Measurements from ENCODE around the gene AP3M1.

Gene AP3M1

GRCh38 chr10:74097776-74098175 lies 52.9 kb downstream of the AP3M1 start:
- Histone ChIP-seq H3K27ac (ENCODE audit: insufficient read depth in 1 of 2, low read depth in 1 of 2, low read length in 2 of 2, poor library complexity in 1 of 2, severe bottlenecking in 2 of 2) (no peak overlapping the region), H3K36me3 (ENCODE audit: control insufficient read depth in 4 of 4, insufficient read depth in 4 of 4, low read length in 3 of 4) (peaks cover 12 to 69% (median 46%) of the 10 kb centered on the region in 4 experiments), H3K9me3 (ENCODE audit: control extremely low read depth in 1 of 5, control insufficient read depth in 4 of 5, insufficient read depth in 2 of 5, low read depth in 1 of 5, low read length in 4 of 5) (no peaks in the 10 kb centered on the region), H3K4me3 (ENCODE audit: control insufficient read depth in 1 of 7, extremely low read depth in 1 of 7, insufficient read depth in 4 of 7, low read depth in 2 of 7, low read length in 6 of 7) (no peak overlapping the region), H3K4me1 (ENCODE audit: control extremely low read depth in 1 of 4, control insufficient read depth in 4 of 4, insufficient read depth in 4 of 4, low read length in 3 of 4) (no peaks in the 10 kb centered on the region), H3K27me3 (replicated peaks in 2 of 5; ENCODE audit: control insufficient read depth in 4 of 5, insufficient read depth in 5 of 5, low read length in 4 of 5) (no peaks in the 10 kb centered on the region)
- DNase-seq = no peak
- 97% methylated on average over 5 of the region's 9 CpGs for WGBS (ENCODE audit: insufficient coverage)
- POLR2A ChIA-PET = no interaction called here
- CTCF ChIA-PET = interaction anchor here (0.9 to 1.7 kb wide), 3 partner anchors 9 to 105 kb away, joined by 3 to 6 read pairs (median 3); no protein-coding TSS in a partner anchor

DNA sequence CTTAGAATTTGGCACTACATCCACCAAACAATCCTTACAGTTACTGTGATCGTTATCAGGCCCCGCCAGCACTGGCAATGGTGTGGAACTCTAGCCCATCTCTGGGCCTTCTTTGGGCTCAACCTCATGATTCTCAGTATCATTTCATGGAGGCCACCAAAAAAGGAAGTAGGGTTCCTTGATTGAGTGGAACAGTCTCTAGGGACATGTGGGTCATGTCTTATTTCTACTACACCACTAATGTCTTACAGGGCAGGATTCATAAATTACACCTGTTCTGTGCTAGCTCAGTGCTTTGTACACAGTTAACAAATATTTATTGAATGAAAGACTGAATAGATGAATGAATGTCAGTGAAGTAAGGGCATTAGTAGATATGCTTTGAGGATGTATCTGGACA lies 53.9 kb downstream of the AP3M1 start:
- Histone ChIP-seq H3K27ac (ENCODE audit: insufficient read depth in 1 of 2, low read depth in 1 of 2, low read length in 2 of 2, poor library complexity in 1 of 2, severe bottlenecking in 2 of 2) (no peak overlapping the region), H3K36me3 (ENCODE audit: control insufficient read depth in 4 of 4, insufficient read depth in 4 of 4, low read length in 3 of 4) (peaks cover 14 to 74% (median 52%) of the 10 kb centered on the region in 4 experiments), H3K4me1 (ENCODE audit: control extremely low read depth in 1 of 4, control insufficient read depth in 4 of 4, insufficient read depth in 4 of 4, low read length in 3 of 4) (no peaks in the 10 kb centered on the region), H3K27me3 (replicated peaks in 2 of 5; ENCODE audit: control insufficient read depth in 4 of 5, insufficient read depth in 5 of 5, low read length in 4 of 5) (no peaks in the 10 kb centered on the region), H3K4me3 (ENCODE audit: control insufficient read depth in 1 of 7, extremely low read depth in 1 of 7, insufficient read depth in 4 of 7, low read depth in 2 of 7, low read length in 6 of 7) (no peak overlapping the region), H3K9me3 (ENCODE audit: control extremely low read depth in 1 of 5, control insufficient read depth in 4 of 5, insufficient read depth in 2 of 5, low read depth in 1 of 5, low read length in 4 of 5) (no peaks in the 10 kb centered on the region)
- ChIA-PET CTCF (interaction anchor here (0.9 to 1.4 kb wide), 2 partner anchors 20 to 217 kb away, joined by 3 read pairs; no protein-coding TSS in a partner anchor), POLR2A (no interaction called here)
- no peak for DNase-seq
- WGBS (ENCODE audit: insufficient coverage) = 100% methylated on average over 1 of the region's 2 CpGs

DNA sequence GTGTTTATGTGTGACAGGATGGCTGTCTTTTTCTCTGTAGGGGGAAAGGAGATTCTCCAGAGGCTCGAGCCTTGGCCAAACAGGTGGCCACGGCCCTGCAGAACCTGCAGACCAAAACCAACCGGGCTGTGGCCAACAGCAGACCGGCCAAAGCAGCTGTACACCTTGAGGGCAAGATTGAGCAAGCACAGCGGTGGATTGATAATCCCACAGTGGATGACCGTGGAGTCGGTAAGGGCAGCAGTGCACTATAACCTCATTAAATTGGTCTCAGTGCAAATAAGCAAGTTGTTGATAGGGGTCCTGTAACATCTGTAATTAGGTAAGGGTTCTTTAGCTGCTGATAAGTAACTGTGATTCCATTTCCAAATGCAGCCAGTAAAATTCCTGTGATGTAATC lies 56.4 kb downstream of the AP3M1 start:
- Histone ChIP-seq H3K9me3 (ENCODE audit: control extremely low read depth in 1 of 5, control insufficient read depth in 4 of 5, insufficient read depth in 2 of 5, low read depth in 1 of 5, low read length in 4 of 5) (no peaks in the 10 kb centered on the region), H3K36me3 (ENCODE audit: control insufficient read depth in 4 of 4, insufficient read depth in 4 of 4, low read length in 3 of 4) (peaks cover 18 to 66% (median 41%) of the 10 kb centered on the region in 4 experiments), H3K4me3 (ENCODE audit: control insufficient read depth in 1 of 7, extremely low read depth in 1 of 7, insufficient read depth in 4 of 7, low read depth in 2 of 7, low read length in 6 of 7) (no peak overlapping the region), H3K4me1 (ENCODE audit: control extremely low read depth in 1 of 4, control insufficient read depth in 4 of 4, insufficient read depth in 4 of 4, low read length in 3 of 4) (no peaks in the 10 kb centered on the region), H3K27me3 (replicated peaks in 2 of 5; ENCODE audit: control insufficient read depth in 4 of 5, insufficient read depth in 5 of 5, low read length in 4 of 5) (no peaks in the 10 kb centered on the region), H3K27ac (ENCODE audit: insufficient read depth in 1 of 2, low read depth in 1 of 2, low read length in 2 of 2, poor library complexity in 1 of 2, severe bottlenecking in 2 of 2) (no peak overlapping the region)
- POLR2A ChIA-PET = no interaction called here
- WGBS (ENCODE audit: insufficient coverage) = 100% methylated on average over 7 of the region's 7 CpGs
- DNase-seq = no peak
- CTCF ChIA-PET = interaction anchor here (1.0 to 2.0 kb wide), 7 partner anchors 8 to 215 kb away, joined by 3 to 6 read pairs (median 3); no protein-coding TSS in a partner anchor

- H3K27ac ChIP-seq (ENCODE audit: insufficient read depth in 1 of 2, low read depth in 1 of 2, low read length in 2 of 2, poor library complexity in 1 of 2, severe bottlenecking in 2 of 2) = no peak overlapping the region
- H3K4me1 ChIP-seq (ENCODE audit: control extremely low read depth in 1 of 4, control insufficient read depth in 4 of 4, insufficient read depth in 4 of 4, low read length in 3 of 4) = no peaks in the 10 kb centered on the region
- POLR2A ChIA-PET = no interaction called here
- no peaks in the 10 kb centered on the region for H3K9me3 ChIP-seq (ENCODE audit: control extremely low read depth in 1 of 5, control insufficient read depth in 4 of 5, insufficient read depth in 2 of 5, low read depth in 1 of 5, low read length in 4 of 5)
- H3K27me3 ChIP-seq (replicated peaks in 2 of 5; ENCODE audit: control insufficient read depth in 4 of 5, insufficient read depth in 5 of 5, low read length in 4 of 5) = no peaks in the 10 kb centered on the region
- peak in 1 of 3 donors; percentile 11 for DNase-seq
- CTCF ChIA-PET = interaction anchor here (1.0 to 2.0 kb wide), 7 partner anchors 9 to 214 kb away, joined by 3 to 6 read pairs (median 3); no protein-coding TSS in a partner anchor
- peaks cover 18 to 64% (median 41%) of the 10 kb centered on the region in 4 experiments for H3K36me3 ChIP-seq (ENCODE audit: control insufficient read depth in 4 of 4, insufficient read depth in 4 of 4, low read length in 3 of 4)
- no CpG with 5 or more reads among the region's 4 CpGs for WGBS (ENCODE audit: insufficient coverage)
- no peak overlapping the region for H3K4me3 ChIP-seq (ENCODE audit: control insufficient read depth in 1 of 7, extremely low read depth in 1 of 7, insufficient read depth in 4 of 7, low read depth in 2 of 7, low read length in 6 of 7)
These were observed 57.0 kb downstream of the AP3M1 start for GRCh38 chr10:74093530-74094164.

GRCh38 chr10:74092372-74092771 lies 58.3 kb downstream of the AP3M1 start:
- DNase-seq = no peak
- Histone ChIP-seq H3K27ac (ENCODE audit: insufficient read depth in 1 of 2, low read depth in 1 of 2, low read length in 2 of 2, poor library complexity in 1 of 2, severe bottlenecking in 2 of 2) (no peak overlapping the region), H3K27me3 (replicated peaks in 2 of 5; ENCODE audit: control insufficient read depth in 4 of 5, insufficient read depth in 5 of 5, low read length in 4 of 5) (no peaks in the 10 kb centered on the region), H3K4me1 (ENCODE audit: control extremely low read depth in 1 of 4, control insufficient read depth in 4 of 4, insufficient read depth in 4 of 4, low read length in 3 of 4) (no peaks in the 10 kb centered on the region), H3K9me3 (ENCODE audit: control extremely low read depth in 1 of 5, control insufficient read depth in 4 of 5, insufficient read depth in 2 of 5, low read depth in 1 of 5, low read length in 4 of 5) (no peaks in the 10 kb centered on the region), H3K36me3 (ENCODE audit: control insufficient read depth in 4 of 4, insufficient read depth in 4 of 4, low read length in 3 of 4) (peaks cover 16 to 53% (median 35%) of the 10 kb centered on the region in 4 experiments), H3K4me3 (ENCODE audit: control insufficient read depth in 1 of 7, extremely low read depth in 1 of 7, insufficient read depth in 4 of 7, low read depth in 2 of 7, low read length in 6 of 7) (no peak overlapping the region)
- ChIA-PET POLR2A (no interaction called here), CTCF (interaction anchor here (1.1 to 2.9 kb wide), 3 partner anchors 11 to 213 kb away, joined by 5 to 9 read pairs (median 6); no protein-coding TSS in a partner anchor)
- WGBS (ENCODE audit: insufficient coverage) = 100% methylated on average over 1 of the region's 3 CpGs

DNA sequence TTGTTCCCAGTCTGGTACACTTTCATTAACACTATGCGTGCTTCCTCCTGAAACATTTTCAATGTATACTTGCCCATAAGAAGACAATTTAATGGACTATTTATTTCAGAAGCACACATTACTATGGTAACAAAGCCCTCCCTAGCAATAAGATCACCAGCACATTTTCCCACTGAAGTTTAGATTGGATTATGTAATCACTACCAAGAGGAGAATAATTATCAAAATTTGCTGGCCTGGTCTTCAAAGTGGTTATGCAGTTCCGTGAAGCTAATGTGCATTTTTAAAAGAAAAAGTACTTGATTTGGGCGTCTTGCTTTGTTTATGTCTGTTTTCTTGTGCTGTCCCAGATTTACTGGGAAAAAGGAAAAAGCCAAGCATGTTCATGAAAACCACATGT lies 61.9 kb downstream of the AP3M1 start:
- Histone ChIP-seq H3K36me3 (ENCODE audit: control insufficient read depth in 4 of 4, insufficient read depth in 4 of 4, low read length in 3 of 4) (peaks cover 8 to 33% (median 26%) of the 10 kb centered on the region in 4 experiments), H3K27ac (ENCODE audit: insufficient read depth in 1 of 2, low read depth in 1 of 2, low read length in 2 of 2, poor library complexity in 1 of 2, severe bottlenecking in 2 of 2) (no peak overlapping the region), H3K9me3 (ENCODE audit: control extremely low read depth in 1 of 5, control insufficient read depth in 4 of 5, insufficient read depth in 2 of 5, low read depth in 1 of 5, low read length in 4 of 5) (no peaks in the 10 kb centered on the region), H3K27me3 (replicated peaks in 2 of 5; ENCODE audit: control insufficient read depth in 4 of 5, insufficient read depth in 5 of 5, low read length in 4 of 5) (no peaks in the 10 kb centered on the region), H3K4me3 (ENCODE audit: control insufficient read depth in 1 of 7, extremely low read depth in 1 of 7, insufficient read depth in 4 of 7, low read depth in 2 of 7, low read length in 6 of 7) (no peak overlapping the region), H3K4me1 (ENCODE audit: control extremely low read depth in 1 of 4, control insufficient read depth in 4 of 4, insufficient read depth in 4 of 4, low read length in 3 of 4) (no peaks in the 10 kb centered on the region)
- 90% methylated on average over 2 of the region's 3 CpGs for WGBS (ENCODE audit: insufficient coverage)
- ChIA-PET CTCF (interaction anchor here (0.6 to 1.4 kb wide), 2 partner anchors 21 to 156 kb away, joined by 3 to 5 read pairs; no protein-coding TSS in a partner anchor), POLR2A (no interaction called here)
- no peak for DNase-seq

DNA sequence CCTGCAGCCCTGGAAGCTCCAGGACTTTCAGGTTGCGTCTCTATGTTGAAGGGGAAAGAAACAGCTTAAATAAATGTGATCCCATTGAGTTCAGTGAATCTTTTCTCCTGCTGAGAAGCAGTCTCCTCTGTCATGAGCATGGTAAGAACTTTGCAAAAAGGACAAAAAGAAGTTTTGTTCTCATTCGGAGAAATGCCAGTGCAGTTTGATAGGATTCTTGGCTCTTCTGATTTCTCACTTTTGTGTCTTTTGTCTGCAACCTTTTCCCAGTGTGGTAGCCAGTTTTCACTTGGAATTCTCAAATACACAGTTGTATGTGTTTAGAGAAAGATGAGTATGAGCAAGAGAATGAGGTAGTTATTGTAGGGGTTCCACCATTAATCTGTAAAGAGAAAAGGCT lies 64.3 kb downstream of the AP3M1 start:
- Histone ChIP-seq H3K4me1 (ENCODE audit: control extremely low read depth in 1 of 4, control insufficient read depth in 4 of 4, insufficient read depth in 4 of 4, low read length in 3 of 4) (no peaks in the 10 kb centered on the region), H3K9me3 (ENCODE audit: control extremely low read depth in 1 of 5, control insufficient read depth in 4 of 5, insufficient read depth in 2 of 5, low read depth in 1 of 5, low read length in 4 of 5) (no peaks in the 10 kb centered on the region), H3K27me3 (replicated peaks in 2 of 5; ENCODE audit: control insufficient read depth in 4 of 5, insufficient read depth in 5 of 5, low read length in 4 of 5) (no peaks in the 10 kb centered on the region), H3K4me3 (ENCODE audit: control insufficient read depth in 1 of 7, extremely low read depth in 1 of 7, insufficient read depth in 4 of 7, low read depth in 2 of 7, low read length in 6 of 7) (no peak overlapping the region), H3K36me3 (ENCODE audit: control insufficient read depth in 4 of 4, insufficient read depth in 4 of 4, low read length in 3 of 4) (peaks cover 9 to 31% (median 23%) of the 10 kb centered on the region in 4 experiments), H3K27ac (ENCODE audit: insufficient read depth in 1 of 2, low read depth in 1 of 2, low read length in 2 of 2, poor library complexity in 1 of 2, severe bottlenecking in 2 of 2) (no peak overlapping the region)
- POLR2A ChIA-PET = no interaction called here
- 100% methylated on average over 2 of the region's 2 CpGs for WGBS (ENCODE audit: insufficient coverage)
- CTCF ChIA-PET = interaction anchor here (1.6 to 1.8 kb wide), 2 partner anchors 13 to 207 kb away, joined by 5 to 7 read pairs; no protein-coding TSS in a partner anchor
- no peak for DNase-seq

Data from common myeloid progenitor, CD34-positive (primary cell).